NOMO-1 treated with dmso at 0.1 percent for 144 hours (cell line): ENCODE results near the gene LGALS8.

Experiments
- DNase-seq: peaks from one replicate; lab custom pipeline; 2025; ENCODE audit not compliant: unreplicated experiment; lab: John Stamatoyannopoulos, UW

The LGALS8 gene

DNA sequence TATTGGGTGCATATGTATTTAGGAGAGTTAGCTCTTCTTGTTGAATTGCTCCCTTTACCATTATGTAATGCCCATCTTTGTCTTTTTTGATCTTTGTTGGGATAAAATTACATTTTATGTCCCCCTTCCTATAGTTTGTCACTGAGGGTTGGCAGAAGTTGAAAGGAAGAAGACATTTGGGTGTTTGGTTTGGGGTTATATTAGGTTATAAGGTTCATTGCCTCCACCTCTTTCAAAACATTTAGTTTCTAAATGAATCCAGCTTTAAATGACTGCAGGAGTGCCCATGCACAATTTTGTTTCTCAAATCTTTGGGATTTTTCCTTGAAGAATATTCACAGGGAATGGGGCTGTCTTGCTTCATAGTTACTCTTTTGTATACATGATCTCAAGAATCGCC lies 14.6 kb upstream of the LGALS8 start:
- DNase-seq = no peak

DNA sequence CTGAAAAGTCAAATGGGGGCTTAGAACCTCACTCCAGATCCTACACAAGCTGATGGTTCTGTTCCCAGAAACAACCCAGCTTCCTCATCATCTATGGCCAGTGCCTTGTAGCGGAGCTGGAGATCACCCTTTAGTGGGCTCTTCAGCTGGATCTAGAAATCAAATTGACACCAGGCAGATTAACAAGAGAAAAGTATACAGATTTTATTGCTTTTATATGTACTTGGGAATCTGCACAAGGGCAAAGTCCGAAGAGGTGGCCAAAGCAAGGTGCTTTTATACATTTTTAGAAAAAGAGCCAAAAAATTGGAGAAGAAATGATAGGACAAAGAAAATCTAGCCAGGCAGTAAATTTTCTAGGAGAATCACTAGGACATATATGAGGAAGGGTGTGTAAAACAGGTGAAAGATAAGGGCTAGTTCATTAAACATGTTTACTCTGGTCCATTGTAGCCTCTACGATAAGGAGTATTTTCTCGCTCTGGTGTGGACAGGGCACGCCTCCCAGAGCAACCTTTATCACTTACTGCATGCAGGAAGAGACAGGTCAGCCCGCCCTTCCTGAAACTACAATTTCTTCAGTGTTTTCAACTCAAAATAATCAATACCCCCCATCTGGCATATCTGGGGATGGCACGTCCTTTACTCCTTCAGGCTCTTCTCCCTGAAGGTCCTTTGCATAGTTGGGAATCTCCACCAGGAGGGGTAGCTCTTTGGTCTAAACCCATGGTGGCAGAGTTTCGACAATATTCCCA lies 14.0 kb upstream of the LGALS8 start:
- no peak for DNase-seq

- DNase-seq = no peak
Measured at GRCh38 chr1:236511735-236512418, 11.9 kb upstream of the LGALS8 start.

GRCh38 chr1:236514703-236515442 lies 8.9 kb upstream of the LGALS8 start:
- DNase-seq = no peak

DNA sequence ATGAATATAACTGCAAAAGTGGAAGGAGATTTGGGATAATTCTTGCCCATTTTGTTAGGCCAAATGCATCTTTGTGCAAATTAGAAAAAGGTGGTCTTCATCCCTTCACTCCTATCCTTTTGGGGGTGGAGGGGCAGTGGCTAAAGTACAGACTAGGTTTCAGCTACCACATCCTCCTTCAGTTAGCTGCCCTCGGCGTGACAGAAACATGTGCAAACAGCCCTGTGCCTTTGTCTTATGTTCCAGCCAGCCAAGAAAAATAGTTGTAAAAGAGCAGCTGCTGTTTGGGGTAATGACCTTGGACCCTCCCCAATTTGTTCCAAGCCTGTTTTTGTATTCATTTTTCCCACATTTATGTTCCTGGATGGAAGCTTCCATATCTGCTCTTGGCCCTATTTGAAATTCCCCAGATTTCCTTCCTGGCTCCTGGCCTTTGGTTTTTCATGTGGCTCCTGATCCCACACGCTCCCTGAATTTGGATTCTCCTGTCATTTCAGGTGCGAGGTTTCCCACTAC lies 8.3 kb upstream of the LGALS8 start:
- no peak for DNase-seq

DNA sequence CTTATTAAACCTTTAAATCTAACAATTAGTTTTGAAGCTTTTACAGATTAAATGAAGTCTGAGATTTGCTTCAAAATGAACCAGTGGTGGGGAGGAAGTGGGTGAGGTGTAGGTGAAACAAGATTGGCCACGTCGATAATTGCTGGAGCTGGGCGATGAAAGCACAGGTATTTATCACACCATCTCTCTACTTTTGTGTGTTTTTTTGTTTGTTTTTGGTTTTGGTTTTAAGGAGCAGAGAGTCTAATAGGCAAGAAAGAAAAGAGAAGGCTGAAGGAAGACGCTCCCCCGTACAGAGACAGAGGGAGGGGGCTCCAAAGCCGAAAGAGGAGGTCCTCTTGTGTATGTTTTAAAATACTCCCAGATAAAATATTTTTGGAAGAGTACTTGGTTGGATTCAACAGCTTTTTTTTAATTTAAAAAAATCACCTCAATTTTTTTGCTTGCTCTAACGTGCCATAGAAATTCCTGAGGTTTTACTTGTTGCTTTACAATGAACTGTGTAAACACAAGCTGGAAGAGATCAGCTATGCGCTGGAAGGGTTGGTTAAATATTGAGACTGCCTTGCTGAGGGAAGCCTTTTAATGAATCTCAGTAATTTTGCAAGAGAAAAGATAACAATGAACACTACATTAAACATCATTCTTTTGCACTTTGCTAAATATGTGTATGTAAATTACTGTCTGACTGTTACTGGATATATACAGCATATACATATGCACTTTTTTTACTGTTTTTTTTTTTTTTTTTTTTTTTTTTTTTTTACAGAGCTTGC lies 6.7 kb upstream of the LGALS8 start:
- DNase-seq = no peak

DNA sequence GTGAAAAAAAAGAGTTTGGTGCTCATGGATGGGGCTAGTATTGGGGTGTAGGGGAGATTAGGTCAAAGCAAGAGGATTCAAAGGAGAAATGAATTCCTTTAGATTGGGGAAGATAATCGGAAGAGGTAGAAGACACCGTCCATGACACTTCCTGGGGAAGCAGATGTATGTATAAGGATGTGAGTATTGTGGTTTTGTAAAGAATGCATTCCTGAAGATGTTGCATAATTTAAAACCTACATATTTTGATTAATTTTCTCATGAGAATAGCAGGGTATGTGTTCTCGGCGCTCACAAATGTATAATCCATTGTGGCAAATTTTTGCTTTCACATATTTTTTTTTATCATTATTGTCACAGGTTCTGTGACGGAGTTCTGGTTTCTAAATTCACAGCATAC lies 5.5 kb upstream of the LGALS8 start:
- DNase-seq = no peak

DNA sequence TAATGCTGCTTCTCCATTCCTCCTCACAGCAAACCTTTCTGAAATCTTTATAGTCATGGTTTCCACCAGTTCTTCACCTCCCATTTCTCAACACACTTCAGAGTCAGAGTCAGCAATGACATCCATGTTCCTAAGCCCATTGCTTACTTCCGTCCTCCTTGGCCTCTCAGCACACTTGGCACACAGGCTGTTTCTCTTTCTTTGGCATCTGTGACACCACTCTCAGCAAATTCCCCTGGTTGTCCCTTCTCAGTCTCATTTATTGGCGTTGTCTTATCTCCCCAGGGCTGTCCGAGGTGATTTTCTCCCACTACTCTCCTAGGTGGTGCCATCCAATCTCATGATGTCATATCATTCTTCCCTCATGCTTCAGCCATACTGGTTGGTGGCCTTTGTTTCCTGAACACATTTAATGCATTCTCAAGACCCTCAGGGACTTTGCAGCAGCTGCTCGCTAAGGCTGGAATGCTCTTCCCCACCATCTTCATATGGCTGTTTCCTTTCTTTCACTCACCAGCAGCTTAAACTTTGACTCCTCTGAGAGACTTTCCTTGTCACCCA lies 3.3 kb upstream of the LGALS8 start:
- DNase-seq = no peak

DNA sequence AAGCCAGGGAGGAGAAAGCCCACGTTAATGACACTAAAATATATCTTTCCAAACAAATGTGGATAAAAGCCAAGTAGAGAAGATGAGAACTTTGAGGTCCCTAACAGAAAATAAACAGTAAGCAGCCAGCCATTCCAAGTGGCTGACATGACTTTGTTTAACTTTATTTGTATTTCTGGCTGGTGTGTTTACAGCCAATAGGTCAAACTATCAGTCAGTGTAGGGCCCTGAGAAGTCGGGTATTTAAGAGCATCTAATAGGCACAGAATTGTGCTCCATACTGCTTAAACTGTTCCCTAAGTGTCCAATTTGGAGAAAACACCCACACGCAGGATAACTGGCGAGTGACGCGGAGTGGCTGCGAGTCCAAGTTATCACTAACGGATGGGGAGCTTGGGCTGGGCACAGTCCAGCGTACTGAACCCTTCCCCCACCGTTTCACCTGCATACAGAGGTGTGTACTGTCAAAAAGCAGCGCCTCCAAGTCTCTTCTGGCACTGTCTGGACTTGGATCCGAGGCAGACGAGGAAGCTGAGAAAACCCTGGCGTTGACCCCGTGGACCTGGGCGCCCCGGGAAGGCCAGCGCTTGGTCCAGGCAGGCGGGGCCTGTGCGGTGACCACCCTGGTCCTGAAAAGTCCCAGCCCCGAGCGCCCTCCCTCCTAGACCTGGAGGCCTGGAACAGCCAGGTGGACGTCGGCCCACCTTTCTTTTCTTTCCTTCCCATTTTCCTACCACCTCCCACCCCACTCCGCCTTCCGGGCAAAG lies 662 bp upstream of the LGALS8 start:
- no peak for DNase-seq

GRCh38 chr1:236524142-236524894 lies 536 bp downstream of the LGALS8 start:
- DNase-seq = peak; percentile 63

- peak; percentile 63 for DNase-seq
Measured at GRCh38 chr1:236524895-236525184, 1.1 kb downstream of the LGALS8 start.

- no peak for DNase-seq
Measured at GRCh38 chr1:236526079-236526478, 2.3 kb downstream of the LGALS8 start.

- no peak for DNase-seq
Measured at GRCh38 chr1:236530286-236530685, 6.5 kb downstream of the LGALS8 start.

- no peak for DNase-seq
Measured at GRCh38 chr1:236530959-236531358, 7.2 kb downstream of the LGALS8 start.

GRCh38 chr1:236532850-236533249 lies 9.1 kb downstream of the LGALS8 start:
- no peak for DNase-seq

- no peak for DNase-seq
Measured at GRCh38 chr1:236534151-236534651, 10.4 kb downstream of the LGALS8 start.

- DNase-seq = no peak
Measured at GRCh38 chr1:236535190-236535589, 11.4 kb downstream of the LGALS8 start.

GRCh38 chr1:236535662-236536161 lies 11.9 kb downstream of the LGALS8 start:
- DNase-seq = peak; percentile 54

DNA sequence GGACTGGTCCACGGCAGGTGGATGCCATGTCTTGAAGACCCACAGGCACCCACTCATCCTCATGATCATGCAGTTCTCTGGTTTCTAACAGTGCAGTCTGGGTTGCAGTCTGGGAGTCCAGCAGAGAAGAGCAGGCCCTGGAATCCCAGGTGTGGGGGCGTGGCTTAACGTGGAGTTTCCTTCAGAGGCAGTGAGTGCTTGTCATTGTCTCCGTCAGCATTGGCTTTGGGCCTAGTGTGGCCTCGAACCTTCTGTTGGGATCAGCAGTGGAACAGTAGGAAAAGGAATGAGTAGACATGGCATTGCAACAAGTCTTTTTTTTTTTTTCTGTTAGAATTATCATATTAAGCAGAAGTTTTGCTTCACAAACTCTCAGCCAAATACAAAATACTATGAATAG lies 12.8 kb downstream of the LGALS8 start:
- DNase-seq = no peak
